Stimulated activated CD4-positive, alpha-beta T cell treated with anti-CD3 and anti-CD28 coated beads, Interleukin-1b, Interleukin-23, amount 100 ng/mL, for 1 hour (primary cell): ENCODE results near the gene ATP1A4.
"Not testable (repeated sequence)": the region's sequence is repeated elsewhere in the genome, so short reads cannot be mapped to it uniquely, and the experiment has no call there.

Source experiments
- DNase-seq, 2 donors: peaks; one replicate each; pipeline ENCODE4 v3.0.0-alpha.2; 2020; ENCODE audit warnings: low read depth in 2 of 2

The ATP1A4 gene

DNA sequence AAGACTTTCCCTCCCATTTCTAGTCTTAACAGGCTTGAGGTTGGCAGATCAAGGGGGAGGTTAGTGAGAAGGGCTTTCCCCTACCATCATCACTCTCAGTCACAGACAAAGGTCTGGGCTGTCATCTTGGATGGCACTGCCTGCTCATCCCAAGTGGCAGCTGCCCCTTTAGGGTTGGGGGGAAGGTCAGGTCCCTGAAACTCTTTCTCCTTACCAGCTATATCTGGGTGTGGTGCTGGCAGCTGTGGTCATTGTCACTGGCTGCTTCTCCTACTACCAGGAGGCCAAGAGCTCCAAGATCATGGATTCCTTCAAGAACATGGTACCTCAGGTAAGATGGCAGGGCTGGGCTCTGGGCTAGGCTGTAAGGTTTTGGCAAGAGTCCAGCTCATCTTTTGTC lies 27.7 kb upstream of the ATP1A4 start:
- DNase-seq, result no peak

DNA sequence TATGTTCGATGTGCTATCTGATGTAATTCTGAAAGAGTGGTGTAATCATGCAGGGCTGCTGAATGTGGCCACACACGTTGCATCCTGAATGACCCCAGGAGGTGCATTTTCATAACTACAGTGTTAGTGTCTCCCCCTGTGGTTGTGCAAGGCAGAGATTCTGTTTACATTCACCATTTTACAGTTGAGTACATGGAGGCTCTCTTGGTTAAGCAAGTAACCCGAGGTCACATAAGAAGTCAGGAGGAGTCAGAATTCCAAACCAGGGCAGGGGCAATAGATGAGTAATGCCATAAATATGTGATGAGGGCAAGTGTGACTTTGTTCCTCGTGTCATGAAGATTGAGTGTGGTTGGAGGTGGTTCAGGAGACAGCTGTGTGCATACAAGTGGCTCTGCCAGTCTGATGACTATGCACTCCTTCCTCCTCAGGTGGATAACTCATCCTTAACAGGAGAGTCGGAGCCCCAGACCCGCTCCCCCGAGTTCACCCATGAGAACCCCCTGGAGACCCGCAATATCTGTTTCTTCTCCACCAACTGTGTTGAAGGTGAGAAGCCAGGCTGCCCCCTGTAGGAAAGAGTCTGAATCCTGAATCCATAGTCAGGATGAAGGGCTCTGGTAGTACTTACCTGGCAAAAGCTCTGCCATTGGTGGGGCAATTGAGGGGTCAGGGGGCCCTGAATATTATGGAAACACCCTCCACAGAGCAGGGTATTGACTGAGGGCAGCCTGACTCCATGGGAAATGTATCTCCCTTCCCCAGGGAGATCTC lies 26.5 kb upstream of the ATP1A4 start:
- no peak for DNase-seq

GRCh38 chr1:160125746-160126145 lies 25.7 kb upstream of the ATP1A4 start:
- DNase-seq, result no peak

DNA sequence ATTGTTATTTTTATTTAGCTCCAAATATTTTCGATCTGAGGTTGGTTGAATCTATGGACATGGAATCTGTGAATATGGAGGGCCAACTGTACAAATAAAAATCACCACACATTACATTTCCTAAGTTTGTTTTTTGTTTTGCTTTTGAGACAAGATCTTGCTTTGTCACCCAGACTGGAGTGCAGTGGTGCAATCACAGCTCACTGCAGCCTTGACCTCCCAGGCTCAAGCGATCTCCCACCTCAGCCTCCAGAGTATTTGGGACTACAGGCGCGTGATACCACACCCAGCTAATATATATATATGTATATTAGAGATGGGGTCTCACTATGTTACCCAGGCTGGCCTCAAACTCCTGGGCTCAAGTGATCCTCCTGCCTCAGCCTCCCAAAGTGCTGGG lies 25.1 kb upstream of the ATP1A4 start:
- not testable (repeated sequence) for DNase-seq

GRCh38 chr1:160127381-160127780 lies 24.0 kb upstream of the ATP1A4 start:
- no peak for DNase-seq

- DNase-seq, result no peak
These were observed 23.4 kb upstream of the ATP1A4 start for GRCh38 chr1:160127865-160128523.

DNA sequence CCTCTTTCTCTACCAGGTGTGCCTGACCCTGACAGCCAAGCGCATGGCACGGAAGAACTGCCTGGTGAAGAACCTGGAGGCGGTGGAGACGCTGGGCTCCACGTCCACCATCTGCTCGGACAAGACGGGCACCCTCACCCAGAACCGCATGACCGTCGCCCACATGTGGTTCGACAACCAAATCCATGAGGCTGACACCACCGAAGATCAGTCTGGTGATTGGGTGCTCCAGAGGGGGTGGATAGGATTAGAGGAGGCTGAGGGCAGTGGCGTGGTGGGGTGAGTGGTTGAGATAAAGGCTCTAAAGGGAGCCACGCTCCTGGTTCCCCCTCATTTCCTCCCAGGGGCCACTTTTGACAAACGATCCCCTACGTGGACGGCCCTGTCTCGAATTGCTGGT lies 22.8 kb upstream of the ATP1A4 start:
- no peak for DNase-seq

DNA sequence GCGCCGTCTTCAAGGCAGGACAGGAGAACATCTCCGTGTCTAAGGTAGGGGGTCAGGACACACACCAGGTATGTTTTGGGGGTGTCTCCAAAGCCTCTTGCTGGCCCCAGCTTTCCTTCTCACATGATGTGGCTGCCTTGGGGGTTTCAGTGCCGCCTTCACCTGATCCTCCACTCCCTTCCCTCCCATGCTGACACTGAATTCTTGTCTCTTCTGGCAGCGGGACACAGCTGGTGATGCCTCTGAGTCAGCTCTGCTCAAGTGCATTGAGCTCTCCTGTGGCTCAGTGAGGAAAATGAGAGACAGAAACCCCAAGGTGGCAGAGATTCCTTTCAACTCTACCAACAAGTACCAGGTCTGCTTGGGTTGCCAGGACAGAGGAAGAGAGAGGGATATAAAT lies 22.4 kb upstream of the ATP1A4 start:
- no peak for DNase-seq

- DNase-seq, result no peak
These were observed 21.8 kb upstream of the ATP1A4 start for GRCh38 chr1:160129558-160129957.

- DNase-seq, result no peak
These were observed 21.4 kb upstream of the ATP1A4 start for GRCh38 chr1:160129966-160130365.

DNA sequence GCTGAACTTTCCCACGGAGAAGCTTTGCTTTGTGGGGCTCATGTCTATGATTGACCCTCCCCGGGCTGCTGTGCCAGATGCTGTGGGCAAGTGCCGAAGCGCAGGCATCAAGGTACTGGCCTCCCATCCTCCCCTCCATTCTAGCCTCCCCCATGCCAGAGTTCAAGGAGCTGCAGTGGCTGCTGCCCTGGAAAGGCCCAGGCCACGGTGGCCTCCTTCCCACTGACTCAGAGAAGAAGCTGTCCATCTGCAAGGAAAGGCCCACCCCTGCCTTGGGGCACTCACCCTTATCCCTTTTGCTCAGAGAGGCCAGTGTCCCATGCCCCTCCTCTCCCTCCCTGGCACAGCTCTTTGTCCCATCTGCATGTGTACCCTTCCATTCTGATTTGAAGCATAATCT lies 20.9 kb upstream of the ATP1A4 start:
- no peak for DNase-seq

GRCh38 chr1:160130939-160131338 lies 20.5 kb upstream of the ATP1A4 start:
- DNase-seq, result no peak

DNA sequence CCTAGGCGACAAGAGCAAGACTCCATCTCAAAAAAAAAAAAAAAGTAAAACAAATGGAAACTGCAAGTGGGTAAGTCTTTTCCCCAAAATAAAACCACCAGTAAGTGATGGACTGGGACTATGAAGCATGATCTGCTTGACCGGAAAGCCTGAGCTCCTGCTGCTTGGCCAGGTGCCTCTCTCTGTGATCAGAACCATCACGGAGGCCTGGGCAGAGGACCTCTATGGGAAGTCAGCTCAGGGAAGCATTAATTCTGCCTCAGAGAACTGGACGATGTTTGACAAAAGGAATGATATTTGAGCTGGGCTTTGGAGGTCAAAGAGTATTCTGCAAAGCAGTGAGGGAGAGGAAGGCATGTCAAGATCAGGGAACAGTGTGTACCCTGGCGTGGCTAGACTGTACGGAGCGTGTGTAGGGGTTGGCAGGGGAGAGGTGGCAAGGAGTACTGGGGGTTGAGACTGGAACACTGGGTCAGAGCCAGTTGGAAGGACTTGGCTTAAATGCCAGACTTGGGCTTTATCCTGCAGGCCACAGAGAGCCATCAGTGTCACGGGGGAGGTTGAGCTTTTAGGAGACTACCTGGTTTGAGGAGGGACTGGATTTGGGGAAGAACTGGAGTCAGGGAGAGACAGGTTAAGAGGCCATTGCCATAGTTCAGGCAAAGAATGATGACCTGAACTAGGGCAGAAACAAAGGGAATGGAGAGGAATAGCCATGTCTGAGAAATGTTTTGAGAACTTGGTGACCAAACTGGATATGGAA lies 19.4 kb upstream of the ATP1A4 start:
- DNase-seq, result no peak

- DNase-seq, result no peak
These were observed 17.2 kb upstream of the ATP1A4 start for GRCh38 chr1:160133990-160134770.

GRCh38 chr1:160134791-160135572 lies 16.4 kb upstream of the ATP1A4 start:
- no peak for DNase-seq

GRCh38 chr1:160136121-160136925 lies 15.1 kb upstream of the ATP1A4 start:
- DNase-seq, result no peak

DNA sequence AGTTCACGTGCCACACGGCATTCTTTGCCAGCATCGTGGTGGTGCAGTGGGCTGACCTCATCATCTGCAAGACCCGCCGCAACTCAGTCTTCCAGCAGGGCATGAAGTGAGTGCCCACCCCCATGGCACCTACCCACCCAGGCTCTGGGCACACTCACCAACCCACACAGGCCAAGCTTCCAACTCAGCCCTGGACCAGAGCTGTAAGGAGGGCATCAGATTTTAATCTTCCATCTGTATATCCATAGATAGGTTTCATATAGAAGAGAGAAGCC lies 14.5 kb upstream of the ATP1A4 start:
- DNase-seq, result no peak

GRCh38 chr1:160137216-160137862 lies 14.1 kb upstream of the ATP1A4 start:
- no peak for DNase-seq

- DNase-seq, result no peak
These were observed 11.6 kb upstream of the ATP1A4 start for GRCh38 chr1:160139840-160140239.

GRCh38 chr1:160143695-160144094 lies 7.7 kb upstream of the ATP1A4 start:
- DNase-seq, result no peak
